Endothelial cell (in vitro differentiated cells): ENCODE measurements around the gene TMEM167B. TPM values are rescaled to one million over a fixed set of nuclear protein-coding genes. Genes with fewer than 3 reads are reported as not detected.

Source experiments
- DNase-seq: peaks from one replicate; pipeline ENCODE4 v3.0.0; 2021; ENCODE audit warnings: low spot score
- H3K27ac Mint-ChIP-seq: one replicate; pipeline ENCODE4 v1.8.0; 2021; ENCODE audit warnings: mixed read lengths, inconsistent platforms; ENCODE audit not compliant: unreplicated experiment
- H3K27me3 Mint-ChIP-seq: one replicate; pipeline ENCODE4 v1.8.0; 2021; ENCODE audit warnings: mild to moderate bottlenecking, moderate library complexity, mixed read lengths, inconsistent platforms; ENCODE audit not compliant: unreplicated experiment
- H3K36me3 Mint-ChIP-seq: one replicate; pipeline ENCODE4 v1.8.0; 2021; ENCODE audit warnings: mild to moderate bottlenecking, low read depth, mixed read lengths, inconsistent platforms; ENCODE audit not compliant: unreplicated experiment
- H3K4me1 Mint-ChIP-seq: one replicate; pipeline ENCODE4 v1.8.0; 2021; ENCODE audit warnings: mild to moderate bottlenecking, mixed read lengths, inconsistent platforms; ENCODE audit not compliant: unreplicated experiment
- H3K4me3 Mint-ChIP-seq: one replicate; pipeline ENCODE4 v1.8.0; 2021; ENCODE audit warnings: mild to moderate bottlenecking, mixed read lengths, inconsistent platforms; ENCODE audit not compliant: unreplicated experiment
- H3K9me3 Mint-ChIP-seq: one replicate; pipeline ENCODE4 v1.8.0; 2021; ENCODE audit warnings: mixed read lengths, inconsistent platforms; ENCODE audit not compliant: unreplicated experiment
- total RNA-seq: library from RNA; stranded (reverse); fragmentation: NEBNext Ultra II Directional; extraction: Animal tissue kit (Norgen Biotek cat#: 25700); gene quantifications from one replicate; pipeline ENCODE4 v1.2.1, GENCODE V29; 2021; ENCODE audit not compliant: unreplicated experiment
- TF ChIP-seq, protein P1 (sequence below): fragments of 200-600 bp; sonication (generic); IDR thresholded peaks from one replicate; pipeline ENCODE4 v1.5.0; 2021; ENCODE audit warnings: antibody characterized with exemption; ENCODE audit not compliant: unreplicated experiment

The TMEM167B gene
- total RNA-seq, 1 donor from 2014 or later = 22.3 TPM

DNA sequence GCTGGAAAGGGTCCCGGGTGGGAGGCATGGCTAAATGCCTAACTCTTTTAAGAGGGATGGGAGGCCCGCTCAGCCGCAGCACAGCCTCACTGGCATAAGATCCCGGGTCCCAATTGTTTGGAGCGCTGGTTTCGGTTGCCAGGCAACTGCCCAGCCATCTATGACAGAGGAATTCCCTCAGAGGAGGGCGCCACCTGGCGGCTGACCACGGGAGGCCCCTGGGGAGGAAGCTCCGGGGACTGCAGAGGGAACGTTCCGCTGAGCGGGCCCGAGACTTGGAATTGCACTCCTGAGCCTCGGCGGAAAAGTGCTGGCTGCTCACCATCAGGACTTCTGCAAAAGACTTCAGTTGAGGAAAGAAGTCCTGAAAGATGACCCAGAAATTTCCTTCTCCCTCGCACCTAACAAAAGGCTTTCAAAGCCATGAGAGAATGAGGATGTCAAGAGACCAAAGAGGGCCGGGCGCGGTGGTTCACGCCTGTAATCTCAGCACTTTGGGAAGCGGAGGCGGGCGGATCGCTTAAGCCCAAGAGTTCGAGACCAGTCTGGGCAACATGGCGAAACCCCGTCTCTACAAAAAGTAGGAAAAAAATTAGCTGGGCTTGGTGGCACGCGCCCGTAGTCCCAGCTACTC, 22.2 kb downstream of the TMEM167B start:
- Mint-ChIP-seq H3K36me3 (no peaks in the 10 kb centered on the region), H3K27me3 (peaks cover 16% of the 10 kb centered on the region), H3K4me1 (peaks cover 10% of the 10 kb centered on the region), H3K27ac (peak overlapping the region; percentile 26), H3K9me3 (no peaks in the 10 kb centered on the region), H3K4me3 (peak overlapping the region; percentile 43)
- DNase-seq = peak; percentile 100
- TF ChIP-seq, protein P1, sequence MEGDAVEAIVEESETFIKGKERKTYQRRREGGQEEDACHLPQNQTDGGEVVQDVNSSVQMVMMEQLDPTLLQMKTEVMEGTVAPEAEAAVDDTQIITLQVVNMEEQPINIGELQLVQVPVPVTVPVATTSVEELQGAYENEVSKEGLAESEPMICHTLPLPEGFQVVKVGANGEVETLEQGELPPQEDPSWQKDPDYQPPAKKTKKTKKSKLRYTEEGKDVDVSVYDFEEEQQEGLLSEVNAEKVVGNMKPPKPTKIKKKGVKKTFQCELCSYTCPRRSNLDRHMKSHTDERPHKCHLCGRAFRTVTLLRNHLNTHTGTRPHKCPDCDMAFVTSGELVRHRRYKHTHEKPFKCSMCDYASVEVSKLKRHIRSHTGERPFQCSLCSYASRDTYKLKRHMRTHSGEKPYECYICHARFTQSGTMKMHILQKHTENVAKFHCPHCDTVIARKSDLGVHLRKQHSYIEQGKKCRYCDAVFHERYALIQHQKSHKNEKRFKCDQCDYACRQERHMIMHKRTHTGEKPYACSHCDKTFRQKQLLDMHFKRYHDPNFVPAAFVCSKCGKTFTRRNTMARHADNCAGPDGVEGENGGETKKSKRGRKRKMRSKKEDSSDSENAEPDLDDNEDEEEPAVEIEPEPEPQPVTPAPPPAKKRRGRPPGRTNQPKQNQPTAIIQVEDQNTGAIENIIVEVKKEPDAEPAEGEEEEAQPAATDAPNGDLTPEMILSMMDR = peak; percentile 95

DNA sequence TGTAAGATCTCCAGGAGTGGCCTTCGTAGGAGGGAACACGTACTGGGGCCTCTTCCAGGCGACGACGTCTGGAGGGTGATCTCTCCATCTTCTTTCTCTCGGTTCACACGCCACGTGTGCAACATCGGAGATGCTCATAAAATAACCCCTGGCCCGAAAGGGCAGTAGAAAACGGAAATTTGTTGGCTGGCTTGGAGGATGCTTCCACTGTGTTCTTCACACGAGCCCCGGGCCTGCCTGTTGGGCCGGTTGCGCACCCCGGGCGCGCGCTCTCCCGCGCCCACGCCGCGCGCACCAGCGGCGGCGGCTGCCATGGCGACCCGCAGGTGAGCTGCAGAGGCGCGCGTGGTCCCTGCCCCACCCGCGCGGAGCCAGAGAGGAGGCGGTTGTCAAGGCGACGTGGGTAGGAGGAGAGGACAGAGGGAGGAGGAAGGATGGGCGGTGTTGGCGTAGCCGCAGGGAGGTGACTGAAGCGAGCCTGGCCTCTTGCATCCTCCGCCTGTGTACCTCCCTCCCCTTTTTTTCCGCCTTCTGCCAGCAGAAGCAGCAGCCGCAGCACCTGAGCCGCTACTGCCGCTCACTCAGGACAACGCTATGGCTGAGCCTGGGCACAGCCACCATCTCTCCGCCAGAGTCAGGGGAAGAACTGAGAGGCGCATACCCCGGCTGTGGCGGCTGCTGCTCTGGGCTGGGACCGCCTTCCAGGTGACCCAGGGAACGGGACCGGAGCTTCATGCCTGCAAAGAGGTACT, 23.2 kb downstream of the TMEM167B start, which contains the start of gene ELAPOR1:
Gene ELAPOR1, plus strand, starts transcription at position 526 of the 752 bp plus-strand sequence. Its CDS starts 69 bp downstream, at position 595.
- TF ChIP-seq, protein P1 = no peak
- H3K9me3 Mint-ChIP-seq = no peaks in the 10 kb centered on the region
- no peaks in the 10 kb centered on the region for H3K36me3 Mint-ChIP-seq
- H3K27ac Mint-ChIP-seq = peak within 1 kb of the TSS; percentile 26
- H3K4me1 Mint-ChIP-seq = peaks cover 10% of the 10 kb centered on the region
- DNase-seq = no peak
- peak within 1 kb of the TSS; percentile 43 for H3K4me3 Mint-ChIP-seq
- H3K27me3 Mint-ChIP-seq = peaks cover 16% of the 10 kb centered on the region

DNA sequence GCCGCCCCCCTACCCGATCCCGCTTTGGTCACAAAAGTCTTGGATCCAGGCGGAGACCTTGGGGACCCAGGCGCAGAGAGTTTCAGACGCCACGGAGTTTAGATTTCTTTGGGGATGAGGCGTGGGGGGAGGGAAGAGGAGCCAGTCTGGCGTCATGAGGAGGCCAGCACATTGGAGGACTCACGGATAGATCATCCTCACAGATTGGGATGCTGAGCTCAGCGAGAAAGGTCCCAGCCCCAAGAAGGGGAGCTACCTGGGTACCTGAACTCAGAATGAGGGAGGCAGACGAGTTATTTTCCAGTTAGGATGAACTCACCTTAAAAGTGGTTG, 23.7 kb downstream of the TMEM167B start:
- H3K36me3 Mint-ChIP-seq = no peaks in the 10 kb centered on the region
- H3K4me3 Mint-ChIP-seq = no peak overlapping the region

DNA sequence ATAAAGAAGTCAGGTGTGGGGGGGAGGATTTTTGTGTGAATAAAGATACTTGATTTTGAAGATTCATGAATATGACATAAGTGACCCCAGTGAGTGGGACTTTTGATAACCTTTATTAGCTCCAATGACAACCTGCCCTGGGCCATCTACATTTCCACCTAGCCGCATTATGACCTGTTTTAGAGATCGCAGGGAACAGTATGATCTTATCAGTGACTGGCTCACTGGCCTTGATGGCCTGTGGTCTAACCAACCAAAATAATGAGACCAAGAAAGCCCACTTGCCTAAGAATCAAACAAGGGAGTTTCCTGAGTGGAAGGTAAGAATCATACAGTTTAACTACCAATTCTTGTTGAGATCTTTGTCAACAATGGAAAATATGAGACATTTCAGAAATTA, 25.1 kb downstream of the TMEM167B start:
- Mint-ChIP-seq H3K4me3 (no peak overlapping the region), H3K4me1 (peaks cover 10% of the 10 kb centered on the region), H3K36me3 (no peaks in the 10 kb centered on the region), H3K27ac (no peak overlapping the region), H3K9me3 (no peaks in the 10 kb centered on the region), H3K27me3 (peaks cover 14% of the 10 kb centered on the region)
- TF ChIP-seq, protein P1 = no peak
- no peak for DNase-seq

More for the DNA sequence above, 23.7 kb downstream of the TMEM167B start:
- Mint-ChIP-seq H3K27me3 (peaks cover 16% of the 10 kb centered on the region), H3K4me1 (peaks cover 10% of the 10 kb centered on the region), H3K27ac (no peak overlapping the region), H3K9me3 (no peaks in the 10 kb centered on the region)
- TF ChIP-seq, protein P1 = no peak
- no peak for DNase-seq

DNA sequence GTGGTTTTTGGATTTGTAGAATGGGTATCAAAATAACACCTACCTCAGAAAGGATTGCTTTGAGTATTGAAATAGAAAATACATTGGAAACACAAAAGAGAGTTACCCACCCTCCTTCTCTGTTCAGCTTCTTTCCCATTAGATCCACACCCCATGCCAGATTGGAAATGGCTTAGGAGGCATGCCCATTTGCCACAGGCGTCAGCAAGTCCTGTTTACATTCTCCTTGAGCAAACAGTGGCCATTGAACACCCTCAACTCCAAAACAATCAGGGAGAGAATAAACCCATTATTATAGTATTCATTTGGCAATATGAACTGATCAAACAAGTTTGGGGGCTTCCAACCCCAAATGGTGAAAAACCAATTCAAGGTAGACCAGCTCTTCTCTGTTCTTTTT, 25.7 kb downstream of the TMEM167B start:
- peaks cover 11% of the 10 kb centered on the region for H3K27me3 Mint-ChIP-seq
- DNase-seq = no peak
- no peak overlapping the region for H3K4me3 Mint-ChIP-seq
- H3K27ac Mint-ChIP-seq = no peak overlapping the region
- H3K9me3 Mint-ChIP-seq = no peaks in the 10 kb centered on the region
- peaks cover 8% of the 10 kb centered on the region for H3K4me1 Mint-ChIP-seq
- no peaks in the 10 kb centered on the region for H3K36me3 Mint-ChIP-seq
- TF ChIP-seq, protein P1 = no peak
